ENCODE data around the gene TBC1D20.

The TBC1D20 gene

GRCh38 chr20:420721-421574 is 41.4 kb downstream of the TBC1D20 start:
- no peak for DNase-seq (ENCODE audit: low read depth in 1 of 2, low spot score in 1 of 2)

DNA sequence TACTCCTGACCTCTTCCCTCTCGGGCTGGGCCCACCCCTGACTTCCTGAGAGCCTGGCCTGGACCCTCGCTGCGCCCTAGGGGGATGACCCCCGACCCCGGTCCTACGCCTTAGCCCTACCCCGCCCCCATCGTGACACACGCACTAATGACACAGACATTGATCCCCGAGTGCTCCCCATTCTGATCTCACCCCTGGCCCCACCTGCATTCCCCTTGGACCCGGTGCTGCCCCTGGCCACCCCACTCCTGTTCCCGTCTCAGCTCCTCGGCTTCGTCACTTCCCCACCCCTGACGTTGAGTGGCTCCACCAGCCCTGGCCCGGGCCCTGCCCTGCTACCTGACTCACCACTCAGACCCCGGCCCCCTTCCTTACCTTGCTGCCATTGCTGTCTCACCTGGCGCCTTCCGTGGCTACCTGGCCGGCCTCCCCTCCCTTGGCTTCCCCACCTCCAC is 42.1 kb downstream of the TBC1D20 start:
- no peak for DNase-seq (ENCODE audit: low read depth in 1 of 2, low spot score in 1 of 2)

GRCh38 chr20:419556-420165 is 42.7 kb downstream of the TBC1D20 start:
- no peak for DNase-seq (ENCODE audit: low read depth in 1 of 2, low spot score in 1 of 2)

DNA sequence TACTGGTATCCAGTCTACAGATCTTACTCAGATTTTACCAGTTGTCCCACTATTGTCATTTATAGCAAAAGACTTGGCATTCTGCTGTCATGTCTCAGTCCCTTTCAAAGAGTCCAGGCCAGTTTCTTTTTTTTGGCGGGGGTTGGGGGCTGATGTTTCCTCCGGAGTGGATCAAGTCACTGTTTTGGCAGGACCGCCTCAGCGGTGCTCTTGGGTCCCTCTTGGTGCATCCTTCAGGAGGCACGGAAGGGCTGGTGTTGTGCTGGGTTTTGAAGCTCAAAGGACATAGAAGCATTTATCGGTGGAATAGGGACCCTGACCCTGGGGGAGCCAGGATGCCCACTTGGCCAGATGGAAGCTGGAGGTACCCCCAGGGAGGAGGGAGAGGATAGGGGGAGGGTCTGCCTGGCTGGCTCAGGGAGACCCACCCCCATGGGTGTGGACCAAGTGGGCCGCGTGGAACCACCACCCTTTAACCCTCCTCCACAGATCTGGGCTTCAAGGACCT is 43.4 kb downstream of the TBC1D20 start:
- DNase-seq (ENCODE audit: low read depth in 1 of 2, low spot score in 1 of 2): no peak

- DNase-seq (ENCODE audit: low read depth in 1 of 2, low spot score in 1 of 2): no peak
These were observed 44.5 kb downstream of the TBC1D20 start for GRCh38 chr20:417801-418342.

DNA sequence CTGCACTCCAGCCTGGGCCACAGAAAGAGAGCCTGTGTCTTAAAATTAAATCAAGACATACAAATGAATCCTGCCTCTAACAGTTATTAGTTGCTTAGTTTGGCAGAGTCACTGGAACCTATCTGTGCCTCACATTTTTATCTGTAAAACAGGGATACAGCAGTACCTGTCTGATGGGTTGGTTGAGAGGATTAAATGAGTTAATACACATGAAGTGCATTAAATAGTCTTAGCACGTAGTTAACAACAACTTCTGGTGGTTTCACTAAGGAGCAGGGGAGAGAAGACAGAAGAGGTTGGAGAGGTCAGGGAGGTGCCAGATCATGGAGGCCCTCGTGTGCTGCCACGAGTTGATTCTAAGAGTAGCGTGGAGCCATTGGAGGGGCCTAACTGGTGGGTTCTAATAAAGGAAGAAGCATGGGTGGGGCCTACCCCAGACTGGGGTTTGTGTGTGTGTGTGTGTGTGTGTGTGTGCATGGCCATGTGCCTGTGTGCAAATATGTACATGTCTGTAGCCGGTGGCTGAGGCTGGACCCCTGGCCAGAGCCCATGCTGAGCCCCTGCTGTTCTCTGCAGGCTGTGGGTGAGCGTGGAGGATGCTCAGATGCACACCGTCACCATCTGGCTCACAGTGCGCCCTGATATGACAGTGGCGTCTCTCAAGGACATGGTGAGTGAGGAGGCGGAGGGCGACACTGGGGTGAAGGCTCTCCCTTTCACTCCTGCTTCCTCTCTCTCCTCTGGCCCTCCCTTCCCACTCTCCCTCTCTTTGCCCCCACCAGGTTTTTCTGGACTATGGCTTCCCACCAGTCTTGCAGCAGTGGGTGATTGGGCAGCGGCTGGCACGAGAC is 45.2 kb downstream of the TBC1D20 start:
- no peak for DNase-seq (ENCODE audit: low read depth in 1 of 2, low spot score in 1 of 2)

- DNase-seq (ENCODE audit: low read depth in 1 of 2, low spot score in 1 of 2): no peak
These were observed 46.5 kb downstream of the TBC1D20 start for GRCh38 chr20:415820-416322.

DNA sequence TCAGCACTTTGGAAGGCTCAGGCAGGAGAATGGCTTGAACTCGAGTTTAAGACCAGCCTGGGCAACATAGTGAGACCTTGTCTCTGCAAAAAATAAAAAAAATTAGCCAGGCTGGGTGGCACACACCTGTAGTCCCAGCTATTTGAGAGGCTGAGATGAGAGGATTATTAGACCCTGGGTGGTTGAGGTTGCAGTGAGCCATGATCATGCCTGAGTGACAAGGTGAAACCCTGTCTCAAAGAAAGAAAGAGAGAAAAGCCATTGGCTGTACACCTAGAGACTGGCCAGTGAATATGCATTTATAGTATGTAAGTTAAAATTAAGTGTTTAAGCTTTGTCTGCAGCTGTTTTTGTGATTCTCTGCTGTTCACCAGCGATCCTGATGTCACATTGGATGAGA is 48.2 kb downstream of the TBC1D20 start:
- no peak for DNase-seq (ENCODE audit: low read depth in 1 of 2, low spot score in 1 of 2)

DNA sequence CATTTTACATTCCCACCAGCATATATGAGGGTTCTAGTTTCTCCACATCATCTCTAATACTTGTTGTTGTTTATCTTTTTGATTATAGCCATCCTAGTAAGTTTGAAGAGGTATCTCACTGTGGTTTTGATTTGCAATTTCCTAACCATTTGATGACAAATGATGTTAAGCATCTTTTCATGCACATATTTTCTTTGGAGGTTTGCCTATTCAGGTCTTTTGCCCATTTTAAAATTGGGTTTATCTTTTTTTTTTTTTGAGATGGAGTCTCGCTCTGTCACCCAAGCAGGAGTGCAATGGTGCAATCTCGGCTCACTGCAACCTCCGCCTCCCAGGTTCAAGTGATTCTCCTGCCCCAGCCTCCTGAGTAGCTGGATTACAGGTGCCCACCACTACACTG is 50.3 kb downstream of the TBC1D20 start:
- no peak for DNase-seq (ENCODE audit: low read depth in 1 of 2, low spot score in 1 of 2)

- DNase-seq (ENCODE audit: low read depth in 1 of 2, low spot score in 1 of 2): no peak
These were observed 52.4 kb downstream of the TBC1D20 start for GRCh38 chr20:409697-410559.

GRCh38 chr20:408843-409696 is 53.3 kb downstream of the TBC1D20 start:
- DNase-seq (ENCODE audit: low read depth in 1 of 2, low spot score in 1 of 2): peak; percentile 13 to 26

GRCh38 chr20:407953-408842 is 54.1 kb downstream of the TBC1D20 start, which contains the start of gene RBCK1:
Gene RBCK1 (plus strand): TSS chr20:408299. CDS start chr20:408758, 459 bp downstream.
- peak; percentile 85 to 89 for DNase-seq (ENCODE audit: low read depth in 1 of 2, low spot score in 1 of 2)

- DNase-seq (ENCODE audit: low read depth in 1 of 2, low spot score in 1 of 2): peak in 1 of 2 donors; percentile 37
These were observed 55.0 kb downstream of the TBC1D20 start for GRCh38 chr20:407133-407952.

DNA sequence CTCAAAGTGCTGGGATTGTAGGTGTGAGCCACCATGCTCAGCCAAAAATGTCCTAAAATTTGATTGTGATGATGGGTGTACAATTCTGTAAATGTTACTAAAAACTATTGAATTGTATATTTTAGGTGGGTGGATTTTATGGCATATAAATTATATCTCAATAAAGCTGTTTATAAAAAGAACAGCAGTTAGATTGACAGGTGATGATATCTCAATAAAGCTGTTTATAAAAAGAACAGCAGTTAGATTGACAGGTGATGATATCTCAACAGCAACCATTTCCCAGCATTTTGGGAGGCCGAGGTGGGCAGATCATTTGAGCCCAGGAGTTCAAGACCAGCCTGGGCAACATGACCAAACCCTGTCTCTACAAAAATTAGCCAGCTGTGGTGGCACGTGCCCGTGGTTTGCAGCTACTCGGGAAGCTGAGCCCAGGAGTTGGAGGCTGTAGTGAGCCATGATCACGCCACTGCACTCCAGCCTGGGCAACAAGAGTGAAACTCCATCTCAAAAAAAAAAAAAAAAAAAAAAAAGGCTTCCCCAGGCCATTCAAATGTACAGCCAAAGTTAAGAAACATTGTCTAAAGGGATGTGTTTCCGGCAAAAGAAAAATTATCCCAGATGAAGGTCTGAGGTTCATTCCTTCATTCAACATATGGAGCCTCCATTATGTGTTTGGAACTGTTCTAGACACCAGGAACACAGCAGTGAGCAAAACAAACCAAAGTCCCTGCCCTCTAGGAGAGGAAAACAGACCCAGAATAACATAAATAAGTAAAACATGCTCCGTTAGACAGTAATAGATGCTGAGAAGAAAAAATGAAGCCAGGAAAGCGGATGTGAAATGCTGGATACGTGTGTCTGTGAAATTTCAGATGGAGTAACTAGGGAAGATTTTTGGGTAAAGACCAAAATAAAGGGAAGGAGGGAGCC is 55.9 kb downstream of the TBC1D20 start:
- no peak for DNase-seq (ENCODE audit: low read depth in 1 of 2, low spot score in 1 of 2)

DNA sequence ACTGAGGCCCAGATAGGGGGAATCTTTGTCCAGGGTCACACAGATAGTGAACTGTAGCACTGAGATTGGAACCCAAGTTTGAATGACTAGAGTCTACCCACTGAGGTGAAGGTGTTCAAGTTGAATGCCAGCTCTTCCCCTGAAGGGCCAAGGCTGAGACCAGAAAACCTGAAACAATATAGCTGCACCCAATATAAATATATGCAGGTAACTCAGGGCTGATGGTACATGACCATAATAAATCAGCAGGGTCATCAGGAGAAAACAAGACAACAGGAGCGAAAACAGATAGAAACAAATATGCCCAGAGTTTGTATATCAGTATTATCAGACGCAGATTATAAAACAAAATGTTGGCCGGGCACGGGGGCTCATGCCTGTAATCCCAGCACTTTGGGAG is 58.2 kb downstream of the TBC1D20 start:
- no peak for DNase-seq (ENCODE audit: low read depth in 1 of 2, low spot score in 1 of 2)

GRCh38 chr20:403582-403957 is 58.8 kb downstream of the TBC1D20 start:
- no peak for DNase-seq (ENCODE audit: low read depth in 1 of 2, low spot score in 1 of 2)
